ENCODE measurements around the gene TMEM191B.
"Not testable (repeated sequence)": the region's sequence is repeated elsewhere in the genome, so short reads cannot be mapped to it uniquely, and the experiment has no call there.

The TMEM191B gene

DNA sequence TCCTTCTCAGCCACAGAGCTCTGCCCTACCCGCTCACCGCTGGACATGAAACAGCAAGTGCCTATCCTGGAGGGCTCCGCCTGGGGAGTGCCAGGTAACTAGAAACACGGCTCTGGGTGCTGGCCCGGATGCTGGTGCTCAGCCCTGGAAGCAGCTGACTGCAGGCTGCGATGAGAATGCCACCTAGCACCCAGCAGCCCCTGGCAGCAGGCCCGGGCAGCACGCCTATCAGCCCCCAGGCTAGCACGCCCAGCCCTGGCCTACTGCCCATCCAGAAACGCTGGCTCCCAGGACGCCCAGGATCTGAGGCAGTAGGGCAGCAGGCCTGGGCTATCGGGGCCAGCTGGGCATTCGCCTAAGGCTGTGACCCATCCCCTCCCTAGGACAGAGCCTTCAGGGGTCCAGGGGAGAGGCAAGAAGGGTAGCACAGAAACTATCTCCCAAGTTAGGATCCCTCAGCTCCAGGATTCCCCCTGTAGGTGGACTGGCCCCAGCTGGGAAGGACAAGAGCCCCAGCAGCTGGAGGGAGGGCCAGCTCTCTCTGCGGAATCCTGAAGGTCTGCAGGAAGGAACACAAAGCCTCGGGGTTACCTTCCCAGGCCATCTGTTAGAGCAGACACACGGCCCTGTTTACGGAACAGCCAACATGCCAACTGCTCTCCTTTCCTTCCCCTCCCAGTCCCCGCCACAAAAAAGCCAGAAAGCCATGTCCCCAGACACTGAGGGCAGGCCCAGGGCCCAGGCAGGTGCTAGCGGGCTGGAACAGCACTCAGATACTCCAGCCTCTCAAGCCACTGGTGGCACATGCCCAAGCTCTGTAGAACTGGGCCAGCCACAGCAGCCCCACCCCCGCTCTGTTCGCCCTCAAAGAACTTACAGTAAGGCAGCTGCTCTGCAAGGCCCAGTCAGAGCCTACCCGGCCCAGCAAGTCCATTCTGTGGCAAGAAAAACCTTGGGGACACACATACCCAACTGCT lies 27.0 kb downstream of the TMEM191B start:
- not testable (repeated sequence) for DNase-seq (ENCODE audit: low read depth in 4 of 4, low spot score in 1 of 4)

DNA sequence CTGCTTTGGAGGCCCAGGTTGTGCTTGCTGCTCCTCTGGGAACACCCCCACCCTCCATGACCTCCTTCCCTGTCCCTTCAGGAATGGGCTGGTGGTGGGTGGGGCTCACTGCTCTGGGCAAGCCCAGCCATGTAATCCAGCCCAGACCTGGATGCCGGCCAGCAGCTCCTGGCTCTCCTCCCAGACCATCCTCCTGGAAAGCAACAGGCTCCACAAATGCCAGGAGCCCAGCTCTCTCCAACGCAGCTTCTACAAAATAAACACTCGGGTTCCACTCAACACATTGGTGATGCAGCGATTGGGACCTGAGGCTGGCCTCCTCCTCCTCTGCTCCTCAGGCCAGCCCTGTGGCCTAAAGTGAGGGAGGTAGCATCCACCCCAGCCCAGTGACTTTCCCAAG lies 30.9 kb downstream of the TMEM191B start:
- not testable (repeated sequence) for DNase-seq (ENCODE audit: low read depth in 4 of 4, low spot score in 1 of 4)

DNA sequence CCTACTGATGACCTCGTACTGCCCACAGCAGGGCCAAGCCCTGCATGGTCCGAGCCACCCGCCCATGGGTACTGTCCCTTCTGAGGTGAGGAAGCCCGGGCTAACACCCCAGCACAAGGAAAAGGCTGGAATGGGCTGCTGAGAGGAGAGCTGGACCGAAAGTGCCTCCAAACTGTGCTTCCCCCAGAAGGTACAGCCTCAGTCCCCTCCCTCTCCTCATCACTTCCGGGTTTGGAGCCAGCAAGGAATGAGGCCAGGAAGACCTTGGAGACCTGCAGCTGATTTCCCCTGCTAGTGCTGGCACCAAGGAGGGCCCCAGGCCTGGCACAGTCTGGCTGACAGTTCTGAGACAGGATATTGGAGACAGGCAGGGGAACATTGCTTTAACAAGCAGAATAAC lies 31.3 kb downstream of the TMEM191B start:
- not testable (repeated sequence) for DNase-seq (ENCODE audit: low read depth in 4 of 4, low spot score in 1 of 4)

DNA sequence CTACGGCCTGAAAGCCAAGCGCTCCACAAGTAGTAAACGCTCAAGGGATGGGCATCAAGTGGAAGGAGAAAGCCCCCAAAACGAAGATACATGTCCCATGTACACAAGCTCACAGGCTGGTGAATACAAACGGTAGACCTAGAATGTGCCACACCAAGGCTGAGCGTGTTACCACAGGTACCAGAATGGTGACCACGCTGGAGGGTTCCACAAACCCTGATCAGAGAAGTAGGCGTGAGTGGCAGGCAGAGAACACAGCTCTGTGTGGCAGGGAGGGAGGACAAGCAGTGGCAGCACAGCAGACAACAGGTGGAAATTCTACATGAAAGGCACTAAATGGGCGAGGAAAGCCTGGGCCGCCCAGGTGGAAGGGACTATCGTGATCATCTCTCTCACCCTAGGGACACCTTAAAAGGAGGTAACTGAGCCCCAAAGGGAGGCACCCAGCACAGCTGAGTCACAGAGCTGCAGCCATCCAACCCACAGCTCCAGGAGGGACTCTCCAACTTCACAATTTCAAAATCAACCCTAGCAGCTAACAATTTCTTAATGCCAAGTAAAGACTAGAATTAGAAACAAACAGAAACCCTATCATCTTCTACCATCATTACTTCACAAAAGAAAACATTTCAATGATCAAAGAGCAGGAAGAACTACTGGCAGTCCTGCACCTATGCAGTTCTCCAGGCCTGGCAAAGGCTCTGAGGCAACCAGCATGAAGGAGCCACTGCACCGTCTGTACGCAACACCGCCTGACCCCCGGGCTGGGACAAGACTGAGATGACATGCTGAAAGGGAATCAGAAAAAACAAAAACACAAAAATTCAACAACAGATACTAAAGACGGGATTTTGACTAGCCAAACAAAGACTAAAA lies 32.7 kb downstream of the TMEM191B start:
- DNase-seq (ENCODE audit: low read depth in 4 of 4, low spot score in 1 of 4) = not testable (repeated sequence)

DNA sequence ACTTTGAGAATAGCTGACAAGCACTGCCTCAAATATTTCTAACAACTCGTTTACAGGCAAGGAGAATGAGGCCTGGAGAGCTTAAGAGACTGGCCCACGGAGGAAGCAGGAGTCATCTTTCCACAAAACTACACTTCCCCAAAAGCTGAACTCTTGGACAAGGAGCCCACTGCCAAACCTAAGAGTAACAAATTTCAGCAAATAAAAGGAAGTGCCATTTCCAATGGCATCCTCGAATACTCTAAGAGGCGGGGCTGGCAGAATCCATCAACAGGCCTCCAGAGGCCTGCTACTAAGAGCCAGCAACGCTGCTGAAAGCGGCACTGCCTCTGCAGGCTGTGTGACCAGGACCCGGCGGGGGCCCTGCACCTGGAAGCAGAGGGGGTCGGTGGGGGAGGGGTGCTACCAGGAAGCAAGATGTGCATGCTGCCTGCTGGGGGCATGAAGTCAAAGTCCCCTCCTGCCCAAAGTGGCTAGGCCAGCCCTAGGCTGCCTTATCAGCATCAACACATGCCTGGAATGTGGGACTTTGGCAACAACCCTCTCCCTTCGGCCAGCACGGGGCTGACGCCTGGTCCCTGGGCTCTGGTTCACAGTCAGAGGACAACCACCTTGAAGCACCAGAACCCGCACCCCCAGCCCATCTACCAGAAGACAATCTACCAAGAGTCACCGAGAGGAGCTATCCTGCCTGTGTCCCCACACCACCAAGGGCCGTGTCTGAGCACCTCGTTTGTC lies 43.1 kb downstream of the TMEM191B start:
- not testable (repeated sequence) for DNase-seq (ENCODE audit: low read depth in 4 of 4, low spot score in 1 of 4)

DNA sequence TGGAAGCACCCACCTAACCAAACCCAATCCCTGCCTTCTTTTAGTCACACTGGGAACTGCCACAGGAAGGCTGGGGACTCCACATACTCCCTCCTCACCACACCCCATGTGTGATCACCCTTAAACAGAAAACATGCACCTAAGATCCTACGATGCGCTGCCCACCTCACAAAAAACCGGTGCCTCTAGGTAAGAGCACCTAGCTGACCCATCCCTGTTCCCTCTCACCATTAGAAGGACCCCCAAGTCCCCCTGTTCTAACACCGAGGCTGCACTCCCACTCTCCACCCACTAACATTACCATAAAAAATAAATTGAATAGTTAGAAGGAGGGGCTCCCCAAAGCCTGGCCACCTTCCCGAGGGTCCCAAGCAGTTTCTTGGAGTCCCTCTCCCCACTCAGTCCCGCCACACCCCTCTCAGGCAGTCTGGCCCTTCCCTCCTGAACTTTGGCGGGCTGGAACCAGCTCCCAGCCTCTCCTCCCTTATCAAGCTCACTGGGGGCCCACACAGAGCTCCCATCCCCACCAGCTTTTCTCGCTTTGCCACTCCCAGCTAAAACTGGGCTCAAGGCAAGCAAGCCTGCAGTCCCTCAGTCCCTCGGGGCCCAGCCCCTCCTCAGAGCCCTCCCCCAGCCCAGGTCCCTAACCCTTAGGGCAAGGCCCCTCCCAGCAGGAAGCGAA lies 46.0 kb downstream of the TMEM191B start:
- not testable (repeated sequence) for DNase-seq (ENCODE audit: low read depth in 4 of 4, low spot score in 1 of 4)

DNA sequence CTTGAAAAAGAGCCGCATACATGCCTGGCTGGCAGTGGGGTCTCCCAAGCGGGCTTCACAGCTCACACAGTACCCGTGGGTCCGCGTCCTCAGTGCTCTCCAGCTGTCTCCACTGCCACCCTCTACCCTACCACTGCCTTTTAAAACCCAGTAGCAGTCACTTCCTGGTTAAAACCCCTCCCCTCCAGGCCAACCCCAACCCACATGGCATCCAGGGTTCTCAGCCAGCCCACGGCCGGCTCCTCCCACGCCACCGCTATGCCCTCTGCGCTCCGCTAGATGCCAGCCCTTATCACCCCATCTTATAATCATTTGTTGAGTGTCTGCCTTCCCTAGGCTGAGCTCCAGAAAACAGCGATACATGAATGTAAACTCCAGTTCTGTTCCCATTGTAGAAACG lies 47.0 kb downstream of the TMEM191B start:
- not testable (repeated sequence) for DNase-seq (ENCODE audit: low read depth in 4 of 4, low spot score in 1 of 4)

DNA sequence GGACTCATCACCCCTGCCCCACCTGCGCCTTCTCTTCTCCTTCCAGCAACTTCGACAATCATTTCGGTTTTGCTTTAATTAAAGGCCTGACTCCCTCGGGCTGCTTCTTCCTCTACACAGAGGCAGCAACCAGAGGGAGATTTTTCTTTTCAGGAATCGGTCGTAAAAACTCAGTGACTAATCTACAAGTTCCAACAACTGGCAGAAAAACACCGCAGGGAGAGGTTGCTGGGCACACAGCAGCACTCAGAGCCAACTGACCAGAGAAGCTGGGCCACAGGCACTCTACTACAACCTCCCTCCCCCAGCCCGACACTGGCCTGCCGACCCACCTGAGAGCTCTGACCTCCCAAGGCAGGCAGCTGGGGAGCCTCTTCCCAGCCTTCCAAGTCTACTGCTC lies 48.1 kb downstream of the TMEM191B start:
- DNase-seq (ENCODE audit: low read depth in 4 of 4, low spot score in 1 of 4) = not testable (repeated sequence)

DNA sequence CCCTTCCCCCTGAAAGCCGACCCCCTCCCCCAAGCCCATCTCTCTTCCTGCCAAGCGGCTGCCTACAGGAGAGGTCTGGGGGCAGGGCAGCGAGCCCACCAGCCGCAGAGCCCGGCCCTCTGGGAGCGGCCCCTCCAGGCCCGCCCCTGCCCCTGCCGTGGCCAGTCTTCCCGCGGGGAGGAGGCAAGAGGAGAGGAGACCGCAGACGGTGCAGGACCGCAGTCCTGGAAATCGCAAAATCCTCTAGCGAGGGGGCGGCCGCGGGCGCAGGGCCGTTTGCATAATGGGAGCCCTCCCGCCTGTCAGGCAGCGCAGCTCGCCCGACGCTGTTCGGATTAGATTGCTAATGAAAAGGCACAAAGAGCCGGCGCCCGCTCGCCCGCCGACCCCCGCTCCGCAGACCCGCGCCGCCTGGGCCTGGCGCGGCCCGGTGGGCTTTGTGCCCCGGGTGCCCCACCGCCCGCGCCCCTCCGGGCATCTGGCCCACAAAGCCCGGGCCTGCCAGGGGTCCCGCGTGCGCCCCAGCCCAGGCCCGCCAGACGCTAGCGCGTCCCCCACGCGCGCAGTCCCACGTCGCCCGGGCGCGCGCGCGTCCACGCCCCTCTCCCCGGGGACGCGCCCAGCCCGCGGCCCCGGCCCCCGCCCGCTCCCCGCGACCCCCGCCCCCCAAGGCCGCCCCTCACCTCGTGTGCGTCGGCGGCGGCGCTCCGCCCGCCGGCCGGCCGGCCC lies 49.7 kb downstream of the TMEM191B start:
- DNase-seq (ENCODE audit: low read depth in 4 of 4, low spot score in 1 of 4) = not testable (repeated sequence)

DNA sequence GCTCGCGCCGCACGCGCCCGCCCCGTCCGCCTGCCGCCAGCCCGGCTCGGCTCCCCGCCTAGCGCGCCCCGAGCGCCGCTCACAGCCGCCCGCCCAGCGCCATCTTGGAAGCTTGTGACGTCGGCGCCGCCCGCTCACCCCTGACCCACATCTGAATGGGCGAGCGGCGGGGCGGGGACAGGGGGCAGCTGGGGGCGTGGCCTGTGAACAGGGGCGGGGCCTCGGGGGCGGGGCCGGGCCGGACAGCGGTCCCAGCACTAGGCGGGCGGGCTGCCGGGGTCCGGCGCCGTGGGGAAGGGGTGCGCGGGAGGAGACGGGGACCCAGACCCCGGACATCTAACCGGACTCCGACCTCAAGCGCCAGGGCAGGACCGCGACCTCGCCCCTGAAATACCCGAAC lies 50.2 kb downstream of the TMEM191B start:
- peak in 3 of 4 experiments; percentile 2 to 6 (median 5) for DNase-seq (ENCODE audit: low read depth in 4 of 4, low spot score in 1 of 4)
